DND-41 (cell line): Measurements from ENCODE around the gene NCMAP.

Source experiments
- EZH2 ChIP-seq: IDR thresholded peaks from 3 replicates; pipeline ENCODE4 v1.6.1; 2012; ENCODE audit warnings: borderline replicate concordance, low read depth, mild to moderate bottlenecking, moderate library complexity, low read length, inconsistent platforms; ENCODE audit not compliant: severe bottlenecking
- TF ChIP-seq, protein P1 (sequence below): IDR thresholded peaks from 2 replicates; pipeline ENCODE4 v1.5.1; 2012; ENCODE audit warnings: borderline replicate concordance, low read length, moderate library complexity, mild to moderate bottlenecking; ENCODE audit not compliant: poor library complexity, severe bottlenecking; ENCODE audit errors: extremely low read depth

DNA sequence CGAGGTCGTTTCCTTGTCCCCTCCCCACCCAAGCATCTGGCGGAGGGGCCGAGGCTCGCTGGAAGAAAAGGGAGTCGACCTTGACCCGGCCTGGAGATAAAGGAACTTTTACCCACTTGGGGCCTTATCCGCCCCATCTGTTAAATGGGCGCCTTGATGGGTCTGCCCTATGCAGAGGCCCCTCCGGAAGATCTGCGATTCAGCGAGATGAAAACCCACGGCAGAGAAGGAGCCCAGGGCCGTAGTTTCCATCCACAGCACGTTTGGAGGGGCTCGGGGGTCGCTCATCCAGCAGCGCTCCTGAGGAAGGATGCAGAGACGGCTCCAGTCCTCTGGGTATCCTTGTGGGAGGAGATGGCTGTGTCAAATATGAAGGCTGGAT, 518 bp downstream of the NCMAP start:
- TF ChIP-seq, protein P1, sequence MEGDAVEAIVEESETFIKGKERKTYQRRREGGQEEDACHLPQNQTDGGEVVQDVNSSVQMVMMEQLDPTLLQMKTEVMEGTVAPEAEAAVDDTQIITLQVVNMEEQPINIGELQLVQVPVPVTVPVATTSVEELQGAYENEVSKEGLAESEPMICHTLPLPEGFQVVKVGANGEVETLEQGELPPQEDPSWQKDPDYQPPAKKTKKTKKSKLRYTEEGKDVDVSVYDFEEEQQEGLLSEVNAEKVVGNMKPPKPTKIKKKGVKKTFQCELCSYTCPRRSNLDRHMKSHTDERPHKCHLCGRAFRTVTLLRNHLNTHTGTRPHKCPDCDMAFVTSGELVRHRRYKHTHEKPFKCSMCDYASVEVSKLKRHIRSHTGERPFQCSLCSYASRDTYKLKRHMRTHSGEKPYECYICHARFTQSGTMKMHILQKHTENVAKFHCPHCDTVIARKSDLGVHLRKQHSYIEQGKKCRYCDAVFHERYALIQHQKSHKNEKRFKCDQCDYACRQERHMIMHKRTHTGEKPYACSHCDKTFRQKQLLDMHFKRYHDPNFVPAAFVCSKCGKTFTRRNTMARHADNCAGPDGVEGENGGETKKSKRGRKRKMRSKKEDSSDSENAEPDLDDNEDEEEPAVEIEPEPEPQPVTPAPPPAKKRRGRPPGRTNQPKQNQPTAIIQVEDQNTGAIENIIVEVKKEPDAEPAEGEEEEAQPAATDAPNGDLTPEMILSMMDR, result no peak
- TF ChIP-seq EZH2, result no peak
